Neural progenitor cell (in vitro differentiated cells): ENCODE results near the gene CSNK2A3. TPM values are rescaled to one million over a fixed set of nuclear protein-coding genes. Genes with fewer than 3 reads are reported as not detected.
"Not testable (repeated sequence)": the region's sequence is repeated elsewhere in the genome, so short reads cannot be mapped to it uniquely, and the experiment has no call there.

Experiments
- DNase-seq: peaks from one replicate; pipeline ENCODE4 v3.0.0-alpha.2; 2016; ENCODE audit warnings: low spot score
- H2AFZ ChIP-seq: fragments of 200-600 bp; sonication (generic); replicated peaks from 2 replicates; pipeline ENCODE4 v1.6.1; 2016; ENCODE audit warnings: antibody characterized with exemption
- H3F3A ChIP-seq: fragments of 200-600 bp; sonication (generic); 2 replicates; pipeline ENCODE4 v1.6.1; 2016; ENCODE audit warnings: antibody characterized with exemption, low read depth
- H3K27ac ChIP-seq: fragments of 200-600 bp; sonication (generic); 2 replicates; pipeline ENCODE4 v1.5.1; 2016; ENCODE audit warnings: mild to moderate bottlenecking
- H3K27me3 ChIP-seq: fragments of 200-600 bp; sonication (generic); 2 replicates; pipeline ENCODE4 v1.6.1; 2016; ENCODE audit warnings: mild to moderate bottlenecking, moderate library complexity
- H3K36me3 ChIP-seq: fragments of 200-600 bp; sonication (generic); 2 replicates; pipeline ENCODE4 v1.5.1; 2016
- H3K4me1 ChIP-seq: fragments of 200-600 bp; sonication (generic); 2 replicates; pipeline ENCODE4 v1.6.1; 2016; ENCODE audit warnings: mixed run types
- H3K4me2 ChIP-seq: fragments of 200-600 bp; sonication (generic); 2 replicates; pipeline ENCODE4 v1.6.1; 2016
- H3K4me3 ChIP-seq: fragments of 200-600 bp; sonication (generic); 2 replicates; pipeline ENCODE4 v1.5.1; 2016
- H3K79me2 ChIP-seq: fragments of 200-600 bp; sonication (generic); 2 replicates; pipeline ENCODE4 v1.6.1; 2016; ENCODE audit warnings: low read depth
- H3K9ac ChIP-seq: fragments of 200-600 bp; sonication (generic); 2 replicates; pipeline ENCODE4 v1.6.1; 2016
- H3K9me3 ChIP-seq: fragments of 200-600 bp; sonication (generic); 2 replicates; pipeline ENCODE4 v1.5.1; 2016; ENCODE audit warnings: low read depth
- H4K20me1 ChIP-seq: fragments of 200-600 bp; sonication (generic); 2 replicates; pipeline ENCODE4 v1.6.1; 2016; ENCODE audit warnings: low read depth
- H3K27ac Mint-ChIP-seq: 3 replicates; pipeline ENCODE4 v1.8.0; 2021; ENCODE audit warnings: mixed read lengths
- H3K27me3 Mint-ChIP-seq: 2 replicates; pipeline ENCODE4 v1.8.0; 2022; ENCODE audit warnings: low read depth, mild to moderate bottlenecking, inconsistent platforms, moderate library complexity, mixed read lengths; ENCODE audit not compliant: insufficient read depth
- H3K36me3 Mint-ChIP-seq: 3 replicates; pipeline ENCODE4 v1.8.0; 2021; ENCODE audit warnings: mixed read lengths
- H3K4me1 Mint-ChIP-seq: 3 replicates; pipeline ENCODE4 v1.8.0; 2021; ENCODE audit warnings: mixed read lengths
- H3K4me3 Mint-ChIP-seq: 3 replicates; pipeline ENCODE4 v1.8.0; 2021; ENCODE audit warnings: mild to moderate bottlenecking, moderate library complexity, mixed read lengths
- H3K9me3 Mint-ChIP-seq: 3 replicates; pipeline ENCODE4 v1.8.0; 2020; ENCODE audit warnings: mixed read lengths
- EZH2 ChIP-seq: fragments of 200-600 bp; sonication (generic); IDR thresholded peaks from 2 replicates; pipeline ENCODE4 v1.6.1; 2017; ENCODE audit warnings: antibody characterized with exemption, mild to moderate bottlenecking, moderate library complexity
- EZH2phosphoT487 ChIP-seq: fragments of 200-600 bp; sonication (generic); IDR thresholded peaks from 2 replicates; pipeline ENCODE4 v1.6.1; 2017; ENCODE audit warnings: antibody characterized with exemption
- total RNA-seq: library from RNA; depleted of rRNA; stranded (reverse); fragments of >200 nt; gene quantifications from 2 replicates; pipeline ENCODE4 v1.2.3, GENCODE V29; 2015; ENCODE audit warnings: low replicate concordance
- TF ChIP-seq, protein P1 (sequence below): fragments of 200-600 bp; sonication (generic); IDR thresholded peaks from 2 replicates; pipeline ENCODE4 v1.5.1; 2017; ENCODE audit warnings: antibody characterized with exemption, mild to moderate bottlenecking

The CSNK2A3 gene
- total RNA-seq, 1 donor from 2014 or later = 5.9 TPM

- TF ChIP-seq EZH2phosphoT487 (no peak), EZH2 (no peak)
- TF ChIP-seq, protein P1, sequence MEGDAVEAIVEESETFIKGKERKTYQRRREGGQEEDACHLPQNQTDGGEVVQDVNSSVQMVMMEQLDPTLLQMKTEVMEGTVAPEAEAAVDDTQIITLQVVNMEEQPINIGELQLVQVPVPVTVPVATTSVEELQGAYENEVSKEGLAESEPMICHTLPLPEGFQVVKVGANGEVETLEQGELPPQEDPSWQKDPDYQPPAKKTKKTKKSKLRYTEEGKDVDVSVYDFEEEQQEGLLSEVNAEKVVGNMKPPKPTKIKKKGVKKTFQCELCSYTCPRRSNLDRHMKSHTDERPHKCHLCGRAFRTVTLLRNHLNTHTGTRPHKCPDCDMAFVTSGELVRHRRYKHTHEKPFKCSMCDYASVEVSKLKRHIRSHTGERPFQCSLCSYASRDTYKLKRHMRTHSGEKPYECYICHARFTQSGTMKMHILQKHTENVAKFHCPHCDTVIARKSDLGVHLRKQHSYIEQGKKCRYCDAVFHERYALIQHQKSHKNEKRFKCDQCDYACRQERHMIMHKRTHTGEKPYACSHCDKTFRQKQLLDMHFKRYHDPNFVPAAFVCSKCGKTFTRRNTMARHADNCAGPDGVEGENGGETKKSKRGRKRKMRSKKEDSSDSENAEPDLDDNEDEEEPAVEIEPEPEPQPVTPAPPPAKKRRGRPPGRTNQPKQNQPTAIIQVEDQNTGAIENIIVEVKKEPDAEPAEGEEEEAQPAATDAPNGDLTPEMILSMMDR = no peak
- no peak overlapping the region for H3K27ac Mint-ChIP-seq
- H3K4me2 ChIP-seq = no peak overlapping the region
Measured at GRCh38 chr11:11359611-11360010, 6.6 kb upstream of the CSNK2A3 start.

GRCh38 chr11:11356842-11357241 lies 3.8 kb upstream of the CSNK2A3 start:
- no peak overlapping the region for H3K27ac ChIP-seq
- no peak overlapping the region for H3K27ac Mint-ChIP-seq
- H3K36me3 Mint-ChIP-seq = no peaks in the 10 kb centered on the region
- no peaks in the 10 kb centered on the region for H3K9me3 Mint-ChIP-seq
- H3K27me3 ChIP-seq = no peaks in the 10 kb centered on the region
- H3K4me2 ChIP-seq = no peak overlapping the region
- peaks cover 2% of the 10 kb centered on the region for H3K4me1 Mint-ChIP-seq
- no peaks in the 10 kb centered on the region for H3K36me3 ChIP-seq
- H3K27me3 Mint-ChIP-seq = no peaks in the 10 kb centered on the region
- H3K9ac ChIP-seq = no peak overlapping the region
- no peak overlapping the region for H2AFZ ChIP-seq
- no peaks in the 10 kb centered on the region for H4K20me1 ChIP-seq
- no peaks in the 10 kb centered on the region for H3K79me2 ChIP-seq
- no peak for TF ChIP-seq EZH2
- TF ChIP-seq, protein P1 = no peak
- no peak for TF ChIP-seq EZH2phosphoT487
- no peaks in the 10 kb centered on the region for H3K9me3 ChIP-seq
- no peaks in the 10 kb centered on the region for H3K4me1 ChIP-seq
- DNase-seq = no peak
- H3K4me3 Mint-ChIP-seq = no peak overlapping the region
- H3F3A ChIP-seq = no peaks in the 10 kb centered on the region
- H3K4me3 ChIP-seq = no peak overlapping the region

More at GRCh38 chr11:11359611-11360010, 6.6 kb upstream of the CSNK2A3 start:
- no peaks in the 10 kb centered on the region for H3K36me3 ChIP-seq
- no peak overlapping the region for H2AFZ ChIP-seq
- no peaks in the 10 kb centered on the region for H3K4me1 ChIP-seq
- no peak overlapping the region for H3K4me3 Mint-ChIP-seq
- H3K36me3 Mint-ChIP-seq = no peaks in the 10 kb centered on the region
- H3K27me3 Mint-ChIP-seq = no peaks in the 10 kb centered on the region
- no peak for DNase-seq
- no peaks in the 10 kb centered on the region for H3F3A ChIP-seq
- H3K9me3 Mint-ChIP-seq = no peaks in the 10 kb centered on the region
- H3K79me2 ChIP-seq = no peaks in the 10 kb centered on the region
- H3K9me3 ChIP-seq = no peaks in the 10 kb centered on the region
- H4K20me1 ChIP-seq = no peaks in the 10 kb centered on the region
- H3K27ac ChIP-seq = no peak overlapping the region
- no peak overlapping the region for H3K4me3 ChIP-seq
- no peaks in the 10 kb centered on the region for H3K27me3 ChIP-seq
- H3K4me1 Mint-ChIP-seq = peaks cover 2% of the 10 kb centered on the region
- H3K9ac ChIP-seq = no peak overlapping the region

DNA sequence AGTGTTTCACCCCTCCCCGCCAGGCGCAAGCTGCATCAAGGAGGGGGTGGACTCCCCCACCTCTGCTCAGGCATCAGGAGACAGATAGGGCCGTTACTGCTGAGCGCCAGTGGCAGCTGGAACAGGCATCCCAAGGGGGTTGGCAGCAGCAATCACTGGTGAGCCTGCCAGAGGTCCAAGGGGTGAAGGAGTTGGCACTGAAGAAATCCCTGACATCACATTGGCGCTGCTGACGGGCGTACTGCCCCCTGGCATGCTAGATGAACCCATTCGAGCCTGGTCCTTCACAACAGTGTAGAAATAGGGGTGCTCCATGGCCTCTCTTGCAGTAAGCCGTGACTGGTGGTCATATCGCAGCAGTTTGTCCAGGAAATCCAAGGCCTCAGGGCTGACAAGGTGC lies 1.2 kb downstream of the CSNK2A3 start:
- not testable (repeated sequence) for H3F3A ChIP-seq, H3K4me1 ChIP-seq, H3K79me2 ChIP-seq, H3K4me2 ChIP-seq, H3K4me1 Mint-ChIP-seq, H3K27ac ChIP-seq, H3K9me3 ChIP-seq, H2AFZ ChIP-seq, H3K4me3 ChIP-seq, H3K27me3 Mint-ChIP-seq, H3K36me3 ChIP-seq, H4K20me1 ChIP-seq, H3K27me3 ChIP-seq, DNase-seq, H3K4me3 Mint-ChIP-seq, H3K27ac Mint-ChIP-seq, H3K9ac ChIP-seq, H3K36me3 Mint-ChIP-seq, H3K9me3 Mint-ChIP-seq

GRCh38 chr11:11351042-11351586 lies 1.9 kb downstream of the CSNK2A3 start:
- Histone ChIP-seq H4K20me1 (no peaks in the 10 kb centered on the region), H3K79me2 (no peaks in the 10 kb centered on the region), H3K9me3 (no peaks in the 10 kb centered on the region), H3K4me3 (no peak overlapping the region), H2AFZ (no peak overlapping the region), H3K27ac (no peak overlapping the region), H3K27me3 (no peaks in the 10 kb centered on the region), H3K4me2 (no peak overlapping the region), H3K36me3 (no peaks in the 10 kb centered on the region), H3K4me1 (no peaks in the 10 kb centered on the region), H3F3A (no peaks in the 10 kb centered on the region), H3K9ac (no peak overlapping the region)
- Mint-ChIP-seq H3K4me3 (no peak overlapping the region), H3K9me3 (no peaks in the 10 kb centered on the region), H3K27me3 (no peaks in the 10 kb centered on the region), H3K36me3 (no peaks in the 10 kb centered on the region), H3K27ac (no peak overlapping the region), H3K4me1 (peaks cover 3% of the 10 kb centered on the region)
- no peak for DNase-seq
- TF ChIP-seq, protein P1 = no peak
- TF ChIP-seq EZH2phosphoT487 = no peak
- no peak for TF ChIP-seq EZH2
